Activated CD4-positive, alpha-beta T cell treated with anti-CD3 and anti-CD28 coated beads for 1 hour (primary cell): ENCODE results near the gene LARP6.
"Not testable (repeated sequence)": the region's sequence is repeated elsewhere in the genome, so short reads cannot be mapped to it uniquely, and the experiment has no call there.

ENCODE experiments used
- DNase-seq: peaks from one replicate; pipeline ENCODE4 v3.0.0-alpha.2; 2020

The LARP6 gene

DNA sequence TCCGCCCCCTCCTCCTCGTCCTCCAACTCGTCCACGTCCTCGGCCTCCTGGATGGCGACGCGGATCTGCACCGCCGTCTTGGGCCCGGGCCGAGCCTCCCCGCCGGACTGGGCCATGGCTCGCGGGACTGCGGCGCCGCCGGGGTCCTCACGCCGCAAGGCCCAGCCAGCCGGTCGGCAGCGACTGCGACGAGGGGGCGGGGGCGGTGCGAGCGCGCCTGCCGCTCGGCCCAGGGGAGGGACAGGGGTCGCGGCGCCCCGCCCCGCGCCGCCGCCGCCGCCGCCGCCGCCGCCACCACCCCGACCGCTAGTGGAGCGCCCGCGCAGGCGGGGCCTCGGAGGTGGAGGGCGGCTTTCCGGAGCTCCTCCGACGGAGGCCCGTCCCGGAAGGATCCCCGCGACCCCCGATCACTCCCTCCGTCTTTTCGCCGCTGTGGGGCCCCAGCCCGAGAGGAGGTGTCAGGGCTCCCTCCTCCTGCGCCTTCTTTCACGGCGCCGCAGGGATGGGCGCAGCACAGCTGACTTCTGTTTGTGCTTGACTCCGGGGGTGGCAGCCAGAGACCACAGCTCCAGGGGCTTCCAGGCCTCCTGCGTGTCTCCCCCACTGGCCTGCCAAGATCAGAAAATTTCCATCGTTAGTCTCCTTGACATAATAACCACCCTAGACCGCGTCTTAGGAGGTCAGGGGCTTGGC lies at the start of gene LARP6:
TSS of gene LARP6 (minus strand) at position 185 of the 693 bp plus-strand sequence. CDS start at position 116, 69 bp downstream.
- DNase-seq = no peak

GRCh38 chr15:70902107-70902506 lies 48.1 kb upstream of the LARP6 start:
- no peak for DNase-seq

DNA sequence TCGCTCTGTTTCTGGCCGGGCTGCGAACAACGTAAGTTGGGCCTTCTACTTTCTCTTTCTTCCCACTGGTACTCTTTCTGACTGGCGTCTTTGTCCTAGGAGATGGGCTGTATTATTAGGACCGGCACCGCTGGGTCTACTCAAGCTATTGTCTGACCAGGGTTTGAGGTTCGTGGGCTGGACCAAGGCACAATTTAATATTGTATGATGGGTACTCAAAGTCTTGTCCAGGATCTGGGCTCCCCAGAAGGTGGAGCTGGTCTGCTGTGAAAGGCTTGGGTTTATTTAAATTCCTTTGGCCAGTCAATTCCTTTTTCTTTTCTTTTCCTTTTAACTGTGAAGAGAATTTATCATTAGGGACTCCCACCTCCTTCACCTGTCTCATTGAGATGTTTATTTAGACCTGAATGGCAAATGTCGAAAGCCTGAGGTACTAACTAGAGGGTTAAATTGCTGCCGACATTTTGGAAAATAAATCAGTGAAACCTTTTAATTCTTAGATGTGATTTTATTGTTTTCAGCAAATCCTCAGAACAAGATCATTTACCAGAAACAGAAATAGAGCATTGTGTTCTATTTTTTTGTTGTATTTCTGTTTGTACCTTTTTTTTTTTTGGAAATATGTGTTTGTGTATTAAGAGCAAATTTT lies 39.1 kb upstream of the LARP6 start:
- DNase-seq = no peak

DNA sequence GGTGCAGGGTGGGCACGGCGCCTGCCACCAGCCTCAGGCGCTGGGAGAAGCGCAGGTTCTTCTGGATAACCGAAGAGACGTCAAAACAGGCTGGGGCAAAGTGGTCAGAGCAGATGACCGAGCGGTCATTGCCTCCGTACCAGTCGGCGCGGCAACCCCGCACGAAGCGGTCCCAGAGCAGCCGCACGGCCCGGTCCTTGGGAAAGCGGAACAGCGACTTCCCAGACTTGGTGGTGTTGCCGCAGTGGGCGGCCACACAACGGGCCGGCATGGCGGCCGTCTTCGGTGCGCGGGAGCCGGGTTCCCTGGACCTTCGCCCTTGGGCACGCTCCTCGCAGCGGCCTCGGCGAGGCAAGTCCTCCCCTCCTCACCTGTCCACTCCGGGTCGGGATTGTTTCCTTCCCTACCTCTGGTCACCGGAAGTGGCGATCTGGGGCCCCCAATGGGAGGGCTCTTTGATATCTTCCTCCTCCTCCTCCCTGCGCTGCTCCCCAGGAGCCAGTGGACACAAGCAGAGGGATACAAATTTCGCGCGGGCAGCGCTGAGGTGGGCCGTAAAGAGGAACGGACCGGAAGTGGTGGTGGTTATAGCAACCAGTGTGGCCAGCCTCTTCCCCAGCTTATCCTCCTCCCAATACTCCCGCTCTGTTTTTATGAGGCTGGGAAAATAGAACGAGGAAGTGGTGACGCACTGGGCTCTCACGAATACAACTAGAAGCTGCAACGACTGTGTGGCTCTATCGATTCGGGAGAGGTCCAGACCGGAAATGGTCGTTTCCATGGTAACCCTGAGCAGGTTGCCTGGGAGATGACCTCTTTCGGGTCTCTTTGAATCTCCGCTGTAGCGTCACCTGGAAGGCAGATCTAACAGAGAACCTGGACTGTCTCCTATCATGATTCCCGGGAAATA lies 38.3 kb upstream of the LARP6 start, which contains the start of the genes LRRC49 and THAP10:
TSS of gene LRRC49 (plus strand) at position 825 of the 910 bp plus-strand sequence. CDS start at position 894, 69 bp downstream.
TSS of gene THAP10 (minus strand) at position 432 of the 910 bp plus-strand sequence. CDS start at position 271, 161 bp downstream.
- no peak for DNase-seq

DNA sequence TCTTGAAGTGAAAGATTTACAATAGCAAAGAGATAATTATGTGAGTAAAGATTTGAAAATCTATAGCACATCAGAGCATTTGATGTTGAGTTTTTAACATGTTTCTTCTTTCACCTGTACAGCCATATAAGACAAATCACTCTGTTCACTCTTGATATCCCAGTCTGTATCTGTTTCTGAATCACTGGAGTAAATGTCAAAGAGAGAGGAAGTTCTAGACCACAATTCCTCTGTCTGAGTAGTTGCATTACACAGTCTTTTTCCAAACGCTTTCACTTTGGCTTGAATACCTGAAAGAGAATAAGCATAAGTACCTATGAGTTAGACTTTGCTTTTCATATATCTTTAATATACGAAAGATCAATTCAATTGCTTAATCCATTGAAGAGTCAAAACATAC lies 28.4 kb upstream of the LARP6 start:
- DNase-seq = no peak

DNA sequence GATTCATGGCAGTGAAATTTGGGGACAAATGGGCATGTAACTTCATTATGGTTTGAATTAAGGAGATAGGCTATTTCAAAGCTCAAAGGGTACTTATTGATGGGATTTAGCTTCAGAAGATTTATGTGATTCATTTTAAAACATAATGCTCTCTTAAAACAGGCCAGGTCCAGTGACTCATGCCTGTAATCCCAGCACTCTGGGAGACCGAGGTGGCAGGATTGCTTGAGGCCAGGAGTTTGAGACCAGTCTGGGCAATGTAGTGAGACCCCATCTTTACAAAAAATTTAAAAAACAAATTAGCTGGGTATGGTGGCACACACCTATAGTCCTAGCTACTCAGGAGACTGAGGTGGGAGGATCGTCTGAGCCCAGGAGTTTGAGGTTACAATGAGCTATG lies 26.8 kb upstream of the LARP6 start:
- no peak for DNase-seq

DNA sequence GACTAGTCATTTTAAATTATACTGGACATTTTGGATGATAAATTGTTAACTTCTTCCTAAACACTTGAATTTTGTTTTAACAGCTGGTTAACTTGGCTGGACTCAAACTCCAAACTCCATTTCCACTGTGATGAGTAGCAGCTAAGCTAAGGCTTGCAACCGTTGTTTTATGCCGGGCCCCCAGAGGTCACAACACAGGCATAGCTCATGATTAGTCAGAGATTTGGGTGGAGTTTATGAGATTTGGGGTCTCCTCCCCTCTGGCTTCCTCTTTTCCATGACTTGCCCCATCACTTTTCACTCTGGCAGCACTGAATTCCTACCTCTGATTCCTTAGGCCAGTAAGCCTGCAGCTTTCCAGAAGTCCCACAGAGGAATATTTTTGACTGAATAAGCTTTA lies 25.4 kb upstream of the LARP6 start:
- DNase-seq = no peak

DNA sequence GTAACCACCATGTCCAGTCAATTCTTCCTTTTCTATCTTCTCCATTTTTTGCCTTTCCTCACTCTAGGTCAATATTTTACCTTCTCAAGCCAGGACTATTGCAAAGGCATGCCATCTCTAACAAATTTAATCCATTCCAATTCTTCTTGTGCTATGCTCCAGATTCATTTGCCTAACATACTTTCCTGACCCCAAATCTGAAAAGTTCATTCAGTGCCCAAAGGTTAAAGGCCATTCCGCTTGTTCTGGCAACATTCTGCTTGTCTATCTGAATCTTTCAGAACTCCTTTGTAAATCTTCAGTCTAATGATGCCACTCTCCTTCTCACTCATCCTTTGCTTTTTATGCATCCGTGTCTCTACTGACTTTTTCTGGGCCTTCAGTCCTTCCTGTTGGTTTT lies 22.7 kb upstream of the LARP6 start:
- no peak for DNase-seq

GRCh38 chr15:70876011-70876410 lies 22.1 kb upstream of the LARP6 start:
- DNase-seq = no peak

DNA sequence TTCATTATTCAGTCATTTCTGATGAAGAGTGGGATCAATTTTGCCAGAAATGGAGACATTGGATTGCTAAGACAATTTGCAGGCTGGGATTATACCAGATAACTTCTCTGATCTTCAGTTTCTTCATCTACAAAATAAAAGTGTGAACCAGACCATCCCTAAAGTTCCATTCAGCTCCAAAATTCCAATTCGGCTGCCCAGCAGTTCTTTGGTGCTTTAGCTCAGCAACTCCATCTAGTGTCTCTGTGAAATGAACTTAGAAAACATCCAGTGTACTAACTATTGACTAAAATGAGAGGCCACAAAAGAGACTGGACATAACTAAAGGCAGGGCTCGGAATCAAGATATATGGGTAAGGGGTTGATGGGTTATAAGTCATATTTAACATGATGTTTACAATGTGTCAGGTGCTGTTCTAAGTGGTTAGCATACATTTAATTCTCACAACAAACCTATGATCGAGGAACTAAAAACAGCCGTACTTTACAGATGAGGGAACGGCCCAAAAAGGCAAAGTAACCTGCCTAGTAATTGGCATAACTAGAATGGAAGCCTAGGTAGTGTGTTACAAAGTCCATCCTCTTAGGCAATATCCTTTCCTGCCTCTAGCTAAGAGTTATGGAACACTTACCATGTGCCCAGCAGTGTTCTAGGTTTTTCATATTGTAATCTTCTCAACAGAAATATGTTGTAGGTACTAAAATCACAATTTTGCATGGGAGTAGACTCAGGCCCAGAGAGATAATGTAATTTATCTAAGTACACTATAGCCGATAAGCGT lies 21.2 kb upstream of the LARP6 start:
- no peak for DNase-seq

GRCh38 chr15:70873232-70874054 lies 19.5 kb upstream of the LARP6 start:
- DNase-seq = no peak

DNA sequence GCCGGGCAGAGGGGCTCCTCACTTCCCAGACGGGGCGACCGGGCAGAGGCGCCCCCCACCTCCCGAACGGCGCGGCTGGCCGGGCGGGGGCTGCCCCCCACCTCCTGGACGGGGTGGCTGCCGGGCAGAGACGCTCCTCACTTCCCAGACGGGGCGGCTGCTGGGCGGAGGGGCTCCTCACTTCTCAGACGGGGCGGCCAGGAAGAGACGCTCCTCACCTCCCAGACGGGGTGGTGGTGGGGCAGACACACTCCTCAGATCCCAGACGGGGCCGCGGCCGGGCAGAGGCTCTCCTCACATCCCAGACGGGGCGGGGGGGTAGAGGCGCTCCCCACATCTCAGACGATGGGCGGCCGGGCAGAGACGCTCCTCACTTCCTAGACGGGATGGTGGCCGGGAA lies 17.5 kb upstream of the LARP6 start:
- not testable (repeated sequence) for DNase-seq

DNA sequence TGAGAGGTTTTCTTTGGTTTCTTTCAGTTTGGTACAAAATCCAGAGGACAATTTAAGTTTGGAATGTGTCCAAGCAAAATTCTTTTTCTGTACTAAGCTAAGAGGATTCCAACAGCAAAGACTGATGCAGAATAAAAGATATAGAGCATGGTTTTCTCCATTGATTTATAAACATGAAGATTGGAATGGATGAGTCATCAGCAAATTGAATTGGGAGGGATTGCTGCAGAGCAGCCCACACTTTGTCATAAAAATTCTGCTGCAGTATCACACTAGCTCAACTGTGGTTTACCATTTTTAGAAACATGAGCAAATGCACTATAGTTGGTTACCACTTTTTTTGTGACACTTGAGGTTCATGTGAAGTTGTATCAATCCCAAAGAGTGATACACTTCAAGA lies 16.1 kb upstream of the LARP6 start:
- DNase-seq = no peak

- no peak for DNase-seq
Observed at GRCh38 chr15:70869346-70869745, 15.4 kb upstream of the LARP6 start.

GRCh38 chr15:70867911-70868467 lies 14.0 kb upstream of the LARP6 start:
- DNase-seq = no peak

- no peak for DNase-seq
Observed at GRCh38 chr15:70866982-70867641, 13.2 kb upstream of the LARP6 start.

- no peak for DNase-seq
Observed at GRCh38 chr15:70863450-70864218, 9.7 kb upstream of the LARP6 start.

GRCh38 chr15:70859998-70860397 lies 6.0 kb upstream of the LARP6 start:
- no peak for DNase-seq

DNA sequence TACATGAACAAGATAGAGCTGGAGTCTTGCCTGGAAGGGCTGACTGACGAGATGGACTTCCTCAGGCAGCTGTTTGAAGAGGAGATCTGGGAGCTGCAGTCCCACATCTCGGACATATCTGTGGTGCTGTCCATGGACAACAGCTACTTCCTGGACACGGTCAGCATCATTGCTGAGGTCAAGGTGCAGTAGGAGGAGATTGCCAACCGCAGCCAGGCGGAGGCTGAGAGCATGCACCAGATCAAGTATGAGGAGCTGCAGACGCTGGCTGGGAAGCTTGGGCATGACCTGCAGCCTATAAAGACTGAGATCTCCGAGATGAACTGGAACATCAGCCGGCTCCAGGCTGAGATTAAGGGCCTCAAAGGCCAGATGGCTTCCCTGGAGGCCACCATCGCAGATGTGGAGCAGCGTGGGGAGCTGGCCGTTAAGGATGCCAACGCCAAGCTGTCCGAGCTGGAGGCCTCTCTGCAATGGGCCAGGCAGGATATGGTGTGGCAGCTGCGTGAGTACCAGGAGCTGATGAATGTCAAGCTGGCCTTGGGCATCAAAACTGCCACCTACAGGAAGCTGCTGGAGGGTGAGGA lies 5.5 kb upstream of the LARP6 start:
- no peak for DNase-seq
